ENCODE data around the gene SLC13A3. TPM values are rescaled to one million over a fixed set of nuclear protein-coding genes. Genes with fewer than 3 reads are reported as not detected.

Gene SLC13A3
- total RNA-seq, 5 donors from 2014 or later (not counting 1 experiment from before 2014, with no cell fraction given) = 0.16 to 0.49 (median 0.33) TPM; not detected in 1

DNA sequence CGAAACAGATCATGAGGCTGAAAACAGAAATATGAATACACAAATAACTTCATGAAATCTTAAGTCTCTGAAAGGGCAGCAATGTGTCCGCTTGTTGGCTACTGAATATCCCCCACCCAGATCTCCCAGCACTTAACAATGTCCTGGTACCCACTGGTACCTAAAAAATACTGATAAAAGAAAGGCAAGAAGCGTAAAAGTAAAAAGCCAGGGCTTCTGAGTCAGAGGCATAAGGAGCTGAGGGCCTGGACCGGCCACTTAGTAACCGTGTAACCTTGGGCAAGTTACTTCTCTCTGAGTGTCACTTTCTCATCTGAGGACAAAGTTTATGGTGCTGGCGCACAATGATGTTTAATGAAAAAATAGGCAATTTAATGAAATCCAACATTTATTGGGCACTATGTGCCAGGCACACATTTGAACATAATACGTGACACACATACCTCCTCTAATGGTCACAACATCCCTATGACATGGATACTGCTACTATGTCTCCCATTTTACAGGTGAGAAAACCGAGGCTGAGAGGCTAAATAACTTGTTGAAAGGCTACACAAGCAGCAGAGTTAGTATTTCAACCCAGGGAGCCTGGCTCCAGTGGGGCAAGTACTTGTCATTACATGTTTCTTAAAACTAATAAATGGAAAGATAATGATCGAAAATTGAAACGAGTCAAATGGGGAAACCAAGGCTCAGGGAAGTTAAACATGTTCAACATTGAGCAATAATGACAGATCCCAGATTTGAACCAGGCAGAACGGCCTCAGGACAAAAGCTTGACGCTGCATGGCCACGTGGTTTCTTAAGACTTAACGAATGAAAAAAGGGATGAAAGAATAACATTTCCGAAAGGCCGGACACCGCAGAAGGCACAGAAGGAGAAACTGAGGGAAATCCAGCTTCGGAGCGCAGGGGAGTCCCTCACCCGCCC lies 37.2 kb upstream of the SLC13A3 start:
- Histone ChIP-seq H3K27ac (ENCODE audit: low read length) (no peak overlapping the region), H3K4me1 (ENCODE audit: control insufficient read depth in 1 of 2, extremely low read depth in 1 of 2, insufficient read depth in 2 of 2, low read length in 2 of 2) (peaks cover 17 to 22% of the 10 kb centered on the region in 2 experiments), H3K27me3 (replicated peaks in 1 of 2; ENCODE audit: control insufficient read depth in 2 of 2, extremely low read depth in 1 of 2, insufficient read depth in 2 of 2, low read length in 1 of 2) (no peaks in the 10 kb centered on the region), H3K4me3 (ENCODE audit: control insufficient read depth in 1 of 2, extremely low read depth in 1 of 2, low read length in 1 of 2) (peak overlapping the region; percentile 95 to 98), H3K9me3 (no peaks in the 10 kb centered on the region), H3K36me3 (ENCODE audit: control insufficient read depth in 2 of 2, extremely low read depth in 1 of 2, insufficient read depth in 1 of 2, low read length in 1 of 2) (peaks cover 3 to 15% of the 10 kb centered on the region in 2 donors)
- Mint-ChIP-seq H3K27me3 (no peaks in the 10 kb centered on the region), H3K27ac (peak overlapping the region; percentile 84), H3K9me3 (no peaks in the 10 kb centered on the region), H3K4me3 (peak overlapping the region; percentile 84 to 98 (median 91)), H3K36me3 (peaks cover 13% of the 10 kb centered on the region), H3K4me1 (peaks cover 55 to 58% (median 57%) of the 10 kb centered on the region in 3 donors)
- ATAC-seq (replicated peaks in 1 of 4) (no peak), DNase-seq (no peak)
- POLR2A ChIA-PET = no interaction called here
- WGBS (ENCODE audit: insufficient coverage) = 16% methylated on average over 19 of the region's 20 CpGs
- CTCF ChIA-PET = interaction anchor here in 1 of 2 donors (1.0 kb wide), 1 partner anchor 167 kb away, joined by 3 read pairs; no protein-coding TSS in a partner anchor

DNA sequence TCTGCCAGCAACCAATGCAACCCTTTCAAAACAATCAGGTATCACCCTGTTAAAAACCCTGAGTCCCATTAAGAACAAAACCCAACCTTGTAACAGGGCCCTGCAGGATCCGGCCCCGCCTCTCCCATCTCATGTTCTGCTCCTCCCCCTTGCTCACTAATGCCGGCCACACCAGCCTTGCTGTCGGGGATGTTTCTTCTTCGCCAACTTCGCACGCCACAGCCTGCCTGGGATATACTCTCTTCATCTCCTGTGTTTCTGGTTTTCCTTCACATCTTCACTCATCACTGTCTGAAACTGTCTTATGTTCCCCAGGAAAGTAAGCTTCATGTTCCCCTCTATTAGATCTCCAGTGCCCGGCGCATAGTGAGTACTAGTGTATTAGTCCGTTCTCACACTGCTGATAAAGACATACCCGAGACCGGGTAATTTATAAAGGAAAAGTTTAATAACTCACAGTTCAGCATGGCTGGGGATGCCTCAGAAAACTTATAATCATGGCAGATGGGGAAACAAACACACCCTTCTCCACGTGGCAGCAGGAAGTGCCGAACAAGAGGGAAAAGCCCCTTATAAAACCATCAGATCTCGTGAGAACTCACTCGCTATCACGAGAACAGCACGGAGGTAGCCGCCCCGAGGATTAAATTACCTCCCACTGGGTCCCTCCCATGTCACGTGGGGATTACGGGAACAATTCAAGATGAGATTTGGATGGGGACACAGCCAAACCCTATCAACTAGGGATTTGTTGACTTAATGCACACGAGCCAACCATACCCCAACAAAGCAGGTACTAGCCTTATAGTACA lies 32.9 kb upstream of the SLC13A3 start:
- Histone ChIP-seq H3K4me3 (ENCODE audit: control insufficient read depth in 1 of 2, extremely low read depth in 1 of 2, low read length in 1 of 2) (no peak overlapping the region), H3K9me3 (no peaks in the 10 kb centered on the region), H3K27me3 (replicated peaks in 1 of 2; ENCODE audit: control insufficient read depth in 2 of 2, extremely low read depth in 1 of 2, insufficient read depth in 2 of 2, low read length in 1 of 2) (no peaks in the 10 kb centered on the region), H3K27ac (ENCODE audit: low read length) (no peak overlapping the region), H3K4me1 (ENCODE audit: control insufficient read depth in 1 of 2, extremely low read depth in 1 of 2, insufficient read depth in 2 of 2, low read length in 2 of 2) (peaks cover 14 to 29% of the 10 kb centered on the region in 2 experiments), H3K36me3 (ENCODE audit: control insufficient read depth in 2 of 2, extremely low read depth in 1 of 2, insufficient read depth in 1 of 2, low read length in 1 of 2) (peaks cover 3 to 15% of the 10 kb centered on the region in 2 donors)
- ChIA-PET CTCF (interaction anchor here in 1 of 2 donors (0.6 kb wide), 1 partner anchor 1673 kb away, joined by 4 read pairs; no protein-coding TSS in a partner anchor), POLR2A (no interaction called here)
- H3K4me1 Mint-ChIP-seq = peaks cover 65 to 72% (median 69%) of the 10 kb centered on the region in 3 donors
- H3K27me3 Mint-ChIP-seq = no peaks in the 10 kb centered on the region
- ATAC-seq (replicated peaks in 1 of 4) (no peak), DNase-seq (no peak)
- H3K27ac Mint-ChIP-seq = no peak overlapping the region
- peaks cover 13% of the 10 kb centered on the region for H3K36me3 Mint-ChIP-seq
- no peaks in the 10 kb centered on the region for H3K9me3 Mint-ChIP-seq
- 81% methylated on average over 9 of the region's 23 CpGs for WGBS (ENCODE audit: insufficient coverage)
- no peak overlapping the region for H3K4me3 Mint-ChIP-seq

DNA sequence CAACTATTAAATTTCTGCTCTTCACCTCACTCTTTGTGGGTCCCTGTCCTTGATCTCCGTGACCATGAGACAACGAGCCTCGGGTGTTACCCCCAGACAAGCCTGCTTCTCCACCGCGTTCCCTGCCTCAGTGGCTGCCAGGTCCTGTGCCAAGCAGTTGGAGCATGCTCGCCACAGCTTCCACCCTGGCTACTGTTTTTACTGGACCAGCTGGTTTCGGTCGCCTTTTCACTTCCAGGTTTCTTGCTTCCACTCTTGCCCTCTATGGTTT lies 32.3 kb upstream of the SLC13A3 start:
- POLR2A ChIA-PET = no interaction called here
- Histone ChIP-seq H3K27me3 (replicated peaks in 1 of 2; ENCODE audit: control insufficient read depth in 2 of 2, extremely low read depth in 1 of 2, insufficient read depth in 2 of 2, low read length in 1 of 2) (no peaks in the 10 kb centered on the region), H3K4me3 (ENCODE audit: control insufficient read depth in 1 of 2, extremely low read depth in 1 of 2, low read length in 1 of 2) (no peak overlapping the region), H3K36me3 (ENCODE audit: control insufficient read depth in 2 of 2, extremely low read depth in 1 of 2, insufficient read depth in 1 of 2, low read length in 1 of 2) (peaks cover 3 to 15% of the 10 kb centered on the region in 2 donors), H3K9me3 (no peaks in the 10 kb centered on the region), H3K27ac (ENCODE audit: low read length) (no peak overlapping the region), H3K4me1 (ENCODE audit: control insufficient read depth in 1 of 2, extremely low read depth in 1 of 2, insufficient read depth in 2 of 2, low read length in 2 of 2) (peaks cover 14 to 27% of the 10 kb centered on the region in 2 experiments)
- CTCF ChIA-PET = no interaction called here
- H3K27ac Mint-ChIP-seq = no peak overlapping the region
- DNase-seq (no peak), ATAC-seq (replicated peaks in 1 of 4) (no peak)
- peaks cover 65 to 72% (median 68%) of the 10 kb centered on the region in 3 donors for H3K4me1 Mint-ChIP-seq
- peaks cover 13% of the 10 kb centered on the region for H3K36me3 Mint-ChIP-seq
- H3K4me3 Mint-ChIP-seq = no peak overlapping the region
- no peaks in the 10 kb centered on the region for H3K9me3 Mint-ChIP-seq
- WGBS (ENCODE audit: insufficient coverage) = 84% methylated on average over 6 of the region's 8 CpGs
- no peaks in the 10 kb centered on the region for H3K27me3 Mint-ChIP-seq

DNA sequence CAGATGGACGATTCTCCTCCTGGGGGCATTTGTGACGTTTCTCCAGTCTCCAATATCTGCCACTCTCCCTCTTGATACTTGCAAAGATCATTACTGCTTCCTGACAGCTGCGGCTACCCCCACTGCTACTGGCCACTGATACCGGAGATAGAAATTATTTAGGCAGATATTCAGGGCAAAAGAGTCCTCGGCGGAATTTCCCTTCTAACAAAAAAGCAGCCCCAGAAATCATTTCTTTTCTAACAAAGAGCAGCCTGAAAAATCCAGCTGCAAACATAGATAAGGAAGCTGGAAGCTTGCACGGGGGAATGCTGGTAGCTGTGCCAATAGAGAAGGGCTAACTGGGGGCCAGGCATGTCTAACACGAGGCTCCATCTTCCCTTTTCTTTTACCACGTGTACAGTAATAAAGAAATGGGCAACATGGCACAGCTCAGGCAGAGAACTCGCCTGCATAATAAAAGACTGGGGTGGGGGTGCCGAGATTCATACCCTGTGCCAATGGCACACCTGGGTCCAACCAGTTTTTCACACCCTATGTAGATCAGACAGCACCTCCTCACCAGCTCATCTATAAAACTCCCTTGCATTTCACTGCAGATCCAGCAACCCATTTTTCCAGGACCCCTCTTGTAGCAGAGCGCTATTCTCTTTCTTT lies 31.9 kb upstream of the SLC13A3 start:
- Mint-ChIP-seq H3K4me3 (no peak overlapping the region), H3K4me1 (peaks cover 61 to 67% (median 64%) of the 10 kb centered on the region in 3 donors)
- WGBS (ENCODE audit: insufficient coverage) = 71% methylated on average over 4 of the region's 12 CpGs

DNA sequence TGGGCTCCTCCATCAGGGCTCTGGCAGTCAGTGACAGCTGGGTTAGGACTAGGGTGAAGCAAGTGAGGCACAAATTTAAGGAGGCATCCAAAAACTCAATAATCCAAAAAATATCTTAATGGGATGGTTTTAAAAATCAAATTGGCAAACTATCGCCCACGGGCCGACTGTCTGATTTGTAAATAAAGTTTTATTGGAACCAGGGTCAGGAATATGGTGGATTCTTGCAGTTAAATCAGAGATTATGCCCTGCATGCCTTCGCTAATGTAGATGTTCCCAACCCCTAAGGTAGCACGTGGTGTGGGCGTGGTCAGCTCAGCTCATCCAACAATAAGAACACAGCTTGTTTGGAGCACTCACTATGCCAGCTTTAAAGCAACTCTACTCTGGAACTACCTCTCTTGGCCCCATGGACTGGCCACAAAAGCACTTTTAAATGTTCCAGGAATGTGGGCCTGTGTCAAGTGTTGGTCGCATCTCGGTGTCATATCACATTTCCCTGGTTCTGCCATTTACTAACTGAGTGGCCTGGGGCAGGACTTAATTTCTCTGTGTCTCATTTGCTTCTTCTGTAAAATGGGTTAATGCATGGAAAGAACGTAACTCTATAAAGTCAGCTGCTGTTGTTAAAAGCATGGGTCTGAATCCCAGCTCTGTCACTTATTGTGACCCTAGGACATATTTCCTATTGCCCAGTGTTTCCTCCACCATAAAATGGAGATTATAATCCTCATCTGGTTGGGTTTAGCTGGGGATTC lies 31.0 kb upstream of the SLC13A3 start:
- 100% methylated on average over 5 of the region's 9 CpGs for WGBS (ENCODE audit: insufficient coverage)
- peaks cover 9 to 15% of the 10 kb centered on the region in 2 experiments for H3K4me1 ChIP-seq (ENCODE audit: control insufficient read depth in 1 of 2, extremely low read depth in 1 of 2, insufficient read depth in 2 of 2, low read length in 2 of 2)
- no peak overlapping the region for H3K27ac ChIP-seq (ENCODE audit: low read length)
- ChIA-PET POLR2A (interaction anchor here in 1 of 2 donors (0.5 kb wide), 1 partner anchor 676 kb away, joined by 3 read pairs; no protein-coding TSS in a partner anchor), CTCF (no interaction called here)
- DNase-seq (no peak), ATAC-seq (replicated peaks in 1 of 4) (no peak)
- no peaks in the 10 kb centered on the region for H3K27me3 Mint-ChIP-seq
- H3K9me3 ChIP-seq = no peaks in the 10 kb centered on the region
- peaks cover 3 to 15% of the 10 kb centered on the region in 2 donors for H3K36me3 ChIP-seq (ENCODE audit: control insufficient read depth in 2 of 2, extremely low read depth in 1 of 2, insufficient read depth in 1 of 2, low read length in 1 of 2)
- no peak overlapping the region for H3K4me3 ChIP-seq (ENCODE audit: control insufficient read depth in 1 of 2, extremely low read depth in 1 of 2, low read length in 1 of 2)
- no peaks in the 10 kb centered on the region for H3K9me3 Mint-ChIP-seq
- H3K27me3 ChIP-seq (replicated peaks in 1 of 2; ENCODE audit: control insufficient read depth in 2 of 2, extremely low read depth in 1 of 2, insufficient read depth in 2 of 2, low read length in 1 of 2) = no peaks in the 10 kb centered on the region
- H3K4me1 Mint-ChIP-seq = peaks cover 52 to 58% (median 55%) of the 10 kb centered on the region in 3 donors
- H3K27ac Mint-ChIP-seq = no peak overlapping the region
- H3K36me3 Mint-ChIP-seq = peaks cover 13% of the 10 kb centered on the region
- no peak overlapping the region for H3K4me3 Mint-ChIP-seq

More for the DNA sequence above, 31.9 kb upstream of the SLC13A3 start:
- no peak overlapping the region for H3K27ac Mint-ChIP-seq
- Histone ChIP-seq H3K27me3 (replicated peaks in 1 of 2; ENCODE audit: control insufficient read depth in 2 of 2, extremely low read depth in 1 of 2, insufficient read depth in 2 of 2, low read length in 1 of 2) (no peaks in the 10 kb centered on the region), H3K27ac (ENCODE audit: low read length) (no peak overlapping the region), H3K4me3 (ENCODE audit: control insufficient read depth in 1 of 2, extremely low read depth in 1 of 2, low read length in 1 of 2) (no peak overlapping the region), H3K9me3 (no peaks in the 10 kb centered on the region), H3K36me3 (ENCODE audit: control insufficient read depth in 2 of 2, extremely low read depth in 1 of 2, insufficient read depth in 1 of 2, low read length in 1 of 2) (peaks cover 3 to 15% of the 10 kb centered on the region in 2 donors), H3K4me1 (ENCODE audit: control insufficient read depth in 1 of 2, extremely low read depth in 1 of 2, insufficient read depth in 2 of 2, low read length in 2 of 2) (peaks cover 11 to 23% of the 10 kb centered on the region in 2 experiments)
- no peaks in the 10 kb centered on the region for H3K27me3 Mint-ChIP-seq
- DNase-seq (no peak), ATAC-seq (replicated peaks in 1 of 4) (no peak)
- ChIA-PET CTCF (no interaction called here), POLR2A (no interaction called here)
- peaks cover 13% of the 10 kb centered on the region for H3K36me3 Mint-ChIP-seq
- H3K9me3 Mint-ChIP-seq = no peaks in the 10 kb centered on the region
